ENCODE results near the gene COL4A1. TPM values are rescaled to one million over a fixed set of nuclear protein-coding genes. Genes with fewer than 3 reads are reported as not detected.
A peak's percentile ranks its signal among the peaks of the same experiment; 100 is the strongest.
"Not testable (repeated sequence)": the region's sequence is repeated elsewhere in the genome, so short reads cannot be mapped to it uniquely, and the experiment has no call there.

Gene COL4A1
- total RNA-seq, 1 experiment from 2014 or later, result 591 TPM

GRCh38 chr13:110314516-110315245 lies 7.7 kb upstream of the COL4A1 start:
- H3K36me3 ChIP-seq, result peaks cover 71% of the 10 kb centered on the region
- no peak overlapping the region for H3K27ac ChIP-seq
- H3K27me3 ChIP-seq (replicated peaks), result no peaks in the 10 kb centered on the region
- peaks cover 58% of the 10 kb centered on the region for H3K4me1 ChIP-seq (replicated peaks)
- DNase-seq (ENCODE audit: low read depth in 1 of 2, low spot score in 2 of 2), result peak in 1 of 2 experiments; percentile 45
- no peaks in the 10 kb centered on the region for H3K9me3 ChIP-seq (replicated peaks)
- H3K4me3 ChIP-seq, result no peak overlapping the region

- not testable (repeated sequence) for H3K4me3 ChIP-seq; H3K27me3 ChIP-seq (replicated peaks); H3K27ac ChIP-seq; H3K9me3 ChIP-seq (replicated peaks)
- Histone ChIP-seq H3K36me3 (peaks cover 80% of the 10 kb centered on the region), H3K4me1 (replicated peaks) (peaks cover 58% of the 10 kb centered on the region)
- peak in 1 of 2 experiments; percentile 35 for DNase-seq (ENCODE audit: low read depth in 1 of 2, low spot score in 2 of 2)
These were observed 6.8 kb upstream of the COL4A1 start for GRCh38 chr13:110313733-110314132.

GRCh38 chr13:110313261-110313660 lies 6.3 kb upstream of the COL4A1 start:
- peak in 1 of 2 experiments; percentile 37 for DNase-seq (ENCODE audit: low read depth in 1 of 2, low spot score in 2 of 2)
- Histone ChIP-seq H3K36me3 (peaks cover 77% of the 10 kb centered on the region), H3K27ac (peak overlapping the region; percentile 52), H3K4me1 (replicated peaks) (peaks cover 58% of the 10 kb centered on the region)
- not testable (repeated sequence) for H3K27me3 ChIP-seq (replicated peaks); H3K4me3 ChIP-seq; H3K9me3 ChIP-seq (replicated peaks)

GRCh38 chr13:110312339-110313031 lies 5.5 kb upstream of the COL4A1 start:
- H3K27ac ChIP-seq, result peak overlapping the region; percentile 52
- peaks cover 65% of the 10 kb centered on the region for H3K4me1 ChIP-seq (replicated peaks)
- DNase-seq (ENCODE audit: low read depth in 1 of 2, low spot score in 2 of 2), result peak; percentile 93 to 94

GRCh38 chr13:110311443-110312338 lies 4.7 kb upstream of the COL4A1 start:
- H3K4me1 ChIP-seq (replicated peaks), result peaks cover 69% of the 10 kb centered on the region
- H3K27me3 ChIP-seq (replicated peaks), result no peaks in the 10 kb centered on the region
- no peak overlapping the region for H3K4me3 ChIP-seq

More at GRCh38 chr13:110312339-110313031, 5.5 kb upstream of the COL4A1 start:
- Histone ChIP-seq H3K36me3 (peaks cover 77% of the 10 kb centered on the region), H3K27me3 (replicated peaks) (no peaks in the 10 kb centered on the region), H3K4me3 (no peak overlapping the region), H3K9me3 (replicated peaks) (no peaks in the 10 kb centered on the region)

GRCh38 chr13:110310541-110311442 lies 3.8 kb upstream of the COL4A1 start:
- no peaks in the 10 kb centered on the region for H3K27me3 ChIP-seq (replicated peaks)

More at GRCh38 chr13:110311443-110312338, 4.7 kb upstream of the COL4A1 start:
- DNase-seq (ENCODE audit: low read depth in 1 of 2, low spot score in 2 of 2), result peak; percentile 55 to 88
- H3K9me3 ChIP-seq (replicated peaks), result no peaks in the 10 kb centered on the region
- peaks cover 77% of the 10 kb centered on the region for H3K36me3 ChIP-seq
- H3K27ac ChIP-seq, result peak overlapping the region; percentile 52

GRCh38 chr13:110309661-110310524 lies 2.9 kb upstream of the COL4A1 start:
- Histone ChIP-seq H3K4me1 (replicated peaks) (peaks cover 74% of the 10 kb centered on the region), H3K36me3 (peaks cover 74% of the 10 kb centered on the region), H3K27ac (peak overlapping the region; percentile 12), H3K4me3 (no peak overlapping the region; the same call in 1 of the 2 replicates), H3K9me3 (replicated peaks) (no peaks in the 10 kb centered on the region), H3K27me3 (replicated peaks) (no peaks in the 10 kb centered on the region)
- peak; percentile 47 to 52 for DNase-seq (ENCODE audit: low read depth in 1 of 2, low spot score in 2 of 2)

More at GRCh38 chr13:110310541-110311442, 3.8 kb upstream of the COL4A1 start:
- Histone ChIP-seq H3K27ac (peak overlapping the region; percentile 52), H3K36me3 (peaks cover 76% of the 10 kb centered on the region), H3K9me3 (replicated peaks) (no peaks in the 10 kb centered on the region), H3K4me1 (replicated peaks) (peaks cover 73% of the 10 kb centered on the region), H3K4me3 (no peak overlapping the region)
- peak; percentile 25 to 40 for DNase-seq (ENCODE audit: low read depth in 1 of 2, low spot score in 2 of 2)

- Histone ChIP-seq H3K9me3 (replicated peaks) (no peaks in the 10 kb centered on the region), H3K36me3 (peaks cover 71% of the 10 kb centered on the region), H3K27ac (peak overlapping the region; percentile 72), H3K4me3 (peak overlapping the region; percentile 93), H3K27me3 (replicated peaks) (no peaks in the 10 kb centered on the region), H3K4me1 (replicated peaks) (peaks cover 82% of the 10 kb centered on the region)
- peak in 1 of 2 experiments; percentile 49 for DNase-seq (ENCODE audit: low read depth in 1 of 2, low spot score in 2 of 2)
These were observed 1.9 kb upstream of the COL4A1 start for GRCh38 chr13:110308656-110309359.

GRCh38 chr13:110307767-110308655 lies 1.1 kb upstream of the COL4A1 start:
- DNase-seq (ENCODE audit: low read depth in 1 of 2, low spot score in 2 of 2), result peak; percentile 85 to 86
- no peaks in the 10 kb centered on the region for H3K27me3 ChIP-seq (replicated peaks)
- no peaks in the 10 kb centered on the region for H3K9me3 ChIP-seq (replicated peaks)
- H3K27ac ChIP-seq, result peak overlapping the region; percentile 72
- peaks cover 76% of the 10 kb centered on the region for H3K36me3 ChIP-seq
- peak overlapping the region; percentile 93 for H3K4me3 ChIP-seq
- peaks cover 87% of the 10 kb centered on the region for H3K4me1 ChIP-seq (replicated peaks)

GRCh38 chr13:110306340-110306959 lies 507 bp downstream of the COL4A1 start:
- DNase-seq (ENCODE audit: low read depth in 1 of 2, low spot score in 2 of 2), result peak; percentile 64 to 75
- Histone ChIP-seq H3K4me3 (peak overlapping the region; percentile 93), H3K27me3 (replicated peaks) (no peaks in the 10 kb centered on the region), H3K27ac (peak overlapping the region; percentile 72), H3K9me3 (replicated peaks) (no peaks in the 10 kb centered on the region), H3K4me1 (replicated peaks) (peaks cover 87% of the 10 kb centered on the region), H3K36me3 (peaks cover 80% of the 10 kb centered on the region)
